GM12875 (cell line): Measurements from ENCODE around the gene ZBTB16.

Experiments used
- H3K4me3 ChIP-seq: one replicate; pipeline ENCODE4 v1.5.1; 2011; ENCODE audit warnings: low read depth, low read length, control low read depth
- CTCF ChIP-seq: IDR thresholded peaks from 2 replicates; pipeline ENCODE4 v1.5.1; 2011; ENCODE audit warnings: low read depth, mild to moderate bottlenecking, control low read depth, inconsistent platforms, low read length, moderate library complexity, borderline replicate concordance; ENCODE audit not compliant: insufficient read depth

The ZBTB16 gene

GRCh38 chr11:114180301-114181055 is 121.0 kb downstream of the ZBTB16 start:
- no peak for TF ChIP-seq CTCF
- no peak overlapping the region for H3K4me3 ChIP-seq

GRCh38 chr11:114181195-114181594 is 121.7 kb downstream of the ZBTB16 start:
- TF ChIP-seq CTCF, result no peak
- H3K4me3 ChIP-seq, result no peak overlapping the region

- no peak for TF ChIP-seq CTCF
Observed at GRCh38 chr11:114181752-114182151, 122.2 kb downstream of the ZBTB16 start.

GRCh38 chr11:114182471-114183043 is 123.0 kb downstream of the ZBTB16 start:
- TF ChIP-seq CTCF, result no peak
- H3K4me3 ChIP-seq, result no peak overlapping the region

More at GRCh38 chr11:114181752-114182151, 122.2 kb downstream of the ZBTB16 start:
- H3K4me3 ChIP-seq, result no peak overlapping the region

GRCh38 chr11:114183044-114183511 is 123.6 kb downstream of the ZBTB16 start:
- TF ChIP-seq CTCF, result no peak

GRCh38 chr11:114185436-114185835 is 125.9 kb downstream of the ZBTB16 start:
- no peak overlapping the region for H3K4me3 ChIP-seq
- TF ChIP-seq CTCF, result no peak

More at GRCh38 chr11:114183044-114183511, 123.6 kb downstream of the ZBTB16 start:
- no peak overlapping the region for H3K4me3 ChIP-seq

- no peak overlapping the region for H3K4me3 ChIP-seq
- no peak for TF ChIP-seq CTCF
Observed at GRCh38 chr11:114187173-114187572, 127.7 kb downstream of the ZBTB16 start.
